ENCODE measurements around the gene AGMAT.

Gene AGMAT

DNA sequence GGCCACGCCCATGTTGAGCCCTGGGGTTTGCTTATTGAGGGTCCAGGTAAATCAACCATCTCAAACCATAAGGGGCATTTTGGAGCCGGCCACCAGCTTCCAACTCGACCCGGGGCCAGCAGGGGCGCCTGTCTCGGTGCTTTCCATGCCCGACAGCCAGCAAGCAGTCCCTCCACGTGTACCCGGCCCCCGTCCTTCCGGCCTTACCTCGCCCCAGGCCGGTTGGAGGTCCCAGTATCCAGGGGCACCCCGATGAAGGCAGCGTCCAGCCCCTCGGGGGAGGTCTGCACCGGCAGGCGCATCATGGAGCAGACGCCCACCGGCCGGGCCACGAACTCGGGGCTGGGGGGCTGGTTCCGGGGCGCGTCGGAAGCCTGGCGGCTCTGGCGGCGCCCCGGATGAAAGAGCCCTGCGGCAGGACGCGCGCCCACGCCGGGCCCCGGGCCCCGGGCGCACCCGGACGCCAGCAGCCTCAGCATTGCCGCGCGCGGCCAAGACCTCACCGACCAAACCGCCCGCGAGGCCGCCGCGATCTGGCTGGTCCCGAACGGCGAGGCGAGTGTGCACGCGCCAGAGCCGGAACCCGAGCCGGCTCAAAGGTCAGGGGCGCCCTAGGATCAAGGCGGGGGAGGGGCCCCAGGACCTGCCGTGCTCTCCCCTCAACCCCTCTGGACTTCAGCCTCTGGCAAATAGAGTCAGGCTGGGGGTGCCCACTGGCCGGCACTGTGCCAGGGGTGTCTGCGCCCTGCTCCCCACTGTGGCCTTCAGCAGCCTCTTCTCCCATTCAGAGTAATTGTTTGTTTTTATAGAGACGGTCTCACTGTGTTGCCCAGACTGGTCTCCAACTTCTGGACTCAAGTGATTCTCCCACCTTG lies at the start of gene AGMAT:
TSS of gene AGMAT (minus strand) at position 563 of the 875 bp plus-strand sequence. CDS start at position 479, 84 bp downstream.
- no peak for DNase-seq (ENCODE audit: low read depth)

GRCh38 chr1:15633756-15634420 lies 49.0 kb upstream of the AGMAT start:
- DNase-seq (ENCODE audit: low read depth): no peak

DNA sequence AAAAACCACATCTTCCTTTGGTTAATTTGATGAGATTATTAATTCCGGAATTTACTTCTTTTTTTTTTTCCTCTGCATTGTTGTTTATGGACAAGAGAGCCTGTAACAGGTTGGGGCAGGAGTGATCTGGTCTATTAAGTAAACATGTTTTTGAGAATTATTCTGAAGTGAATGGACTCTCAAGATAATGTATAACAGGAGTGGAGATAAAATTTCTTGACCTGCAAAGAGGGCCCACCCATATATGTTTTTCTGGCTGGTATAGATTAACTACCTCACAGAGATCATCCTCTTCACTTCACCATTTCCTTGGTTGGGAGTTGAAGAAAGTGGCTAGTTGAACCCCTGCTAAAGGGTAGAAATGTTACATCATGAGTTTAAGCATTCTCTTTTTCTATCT lies 43.2 kb upstream of the AGMAT start:
- no peak for DNase-seq (ENCODE audit: low read depth)

- peak; percentile 84 for DNase-seq (ENCODE audit: low read depth)
These were observed 42.6 kb upstream of the AGMAT start for GRCh38 chr1:15627343-15627988.

DNA sequence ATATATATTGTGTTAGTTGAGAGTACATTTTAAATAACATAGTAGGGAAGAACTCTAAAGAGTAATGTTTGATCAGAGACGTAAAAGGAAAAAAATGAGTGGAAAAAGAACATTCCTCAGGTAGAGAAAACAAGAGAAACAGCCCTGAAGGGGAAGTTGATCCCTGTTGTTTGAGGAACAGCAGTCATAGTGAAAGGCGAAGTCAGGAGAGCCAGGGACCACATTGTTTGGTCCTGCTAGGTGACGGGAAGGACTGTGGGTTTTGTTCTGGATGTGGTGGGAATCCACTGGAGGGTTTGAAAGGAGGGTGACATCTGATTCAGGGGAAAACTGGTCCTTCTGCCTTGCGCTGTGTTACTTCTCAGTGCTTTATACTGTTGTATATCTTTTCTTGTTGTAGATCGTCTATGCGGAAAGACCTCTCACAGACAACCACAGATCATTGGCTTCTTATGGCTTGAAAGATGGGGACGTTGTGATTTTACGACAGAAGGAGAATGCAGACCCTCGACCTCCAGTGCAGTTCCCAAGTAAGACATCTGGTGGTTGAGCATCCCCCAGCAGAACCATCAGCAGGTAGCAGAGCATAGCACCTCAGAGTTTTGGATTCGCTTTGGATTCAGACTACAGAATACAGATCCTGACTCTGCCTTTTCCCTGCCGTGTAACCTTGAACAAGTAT lies 41.6 kb upstream of the AGMAT start:
- no peak for DNase-seq (ENCODE audit: low read depth)

DNA sequence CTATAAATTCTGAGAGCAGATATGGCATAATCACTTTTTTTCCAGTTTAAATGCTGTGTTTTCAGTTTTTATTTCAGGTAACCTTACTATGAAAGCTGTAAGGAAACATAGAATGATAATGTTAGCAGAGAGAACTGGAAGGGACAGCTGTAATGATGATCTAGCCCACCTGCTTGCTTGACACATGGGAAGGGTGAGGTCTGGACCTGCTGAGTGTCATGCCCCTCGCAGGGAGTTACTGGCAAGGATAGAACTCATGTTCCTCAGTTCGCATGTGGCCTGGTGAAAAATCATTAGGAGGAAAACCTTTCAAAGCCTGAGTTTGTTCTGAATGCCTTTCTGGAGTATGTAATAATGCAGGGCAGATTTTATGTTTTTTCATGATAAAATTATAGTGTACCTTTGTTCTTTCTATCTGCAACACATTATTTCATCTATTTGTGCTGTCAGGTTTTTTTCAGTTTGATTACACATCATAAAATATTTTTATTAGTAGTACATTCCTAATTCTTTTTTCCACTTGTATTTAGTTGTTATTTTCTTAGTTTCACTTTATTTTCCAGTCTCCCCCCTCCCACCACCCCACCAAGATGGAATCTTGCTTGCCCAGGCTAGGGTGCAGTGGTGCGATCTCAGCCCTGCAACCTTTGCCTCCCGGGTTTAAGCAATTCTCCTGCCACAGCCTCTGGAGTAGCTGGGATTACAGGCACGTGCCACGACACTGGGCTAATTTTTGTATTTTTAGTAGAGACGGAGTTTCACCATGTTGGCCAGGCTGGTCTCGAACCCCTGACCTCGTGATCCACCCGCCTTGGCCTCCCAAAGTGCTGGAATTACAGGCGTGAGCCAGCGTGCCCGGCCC lies 40.4 kb upstream of the AGMAT start:
- no peak for DNase-seq (ENCODE audit: low read depth)

GRCh38 chr1:15624133-15624714 lies 39.4 kb upstream of the AGMAT start:
- DNase-seq (ENCODE audit: low read depth): no peak

- no peak for DNase-seq (ENCODE audit: low read depth)
These were observed 38.6 kb upstream of the AGMAT start for GRCh38 chr1:15623435-15623834.

GRCh38 chr1:15622712-15623373 lies 38.0 kb upstream of the AGMAT start:
- DNase-seq (ENCODE audit: low read depth): no peak

- DNase-seq (ENCODE audit: low read depth): no peak
These were observed 37.1 kb upstream of the AGMAT start for GRCh38 chr1:15621975-15622374.

GRCh38 chr1:15620902-15621682 lies 36.2 kb upstream of the AGMAT start:
- no peak for DNase-seq (ENCODE audit: low read depth)

- DNase-seq (ENCODE audit: low read depth): no peak
These were observed 35.3 kb upstream of the AGMAT start for GRCh38 chr1:15620155-15620545.

DNA sequence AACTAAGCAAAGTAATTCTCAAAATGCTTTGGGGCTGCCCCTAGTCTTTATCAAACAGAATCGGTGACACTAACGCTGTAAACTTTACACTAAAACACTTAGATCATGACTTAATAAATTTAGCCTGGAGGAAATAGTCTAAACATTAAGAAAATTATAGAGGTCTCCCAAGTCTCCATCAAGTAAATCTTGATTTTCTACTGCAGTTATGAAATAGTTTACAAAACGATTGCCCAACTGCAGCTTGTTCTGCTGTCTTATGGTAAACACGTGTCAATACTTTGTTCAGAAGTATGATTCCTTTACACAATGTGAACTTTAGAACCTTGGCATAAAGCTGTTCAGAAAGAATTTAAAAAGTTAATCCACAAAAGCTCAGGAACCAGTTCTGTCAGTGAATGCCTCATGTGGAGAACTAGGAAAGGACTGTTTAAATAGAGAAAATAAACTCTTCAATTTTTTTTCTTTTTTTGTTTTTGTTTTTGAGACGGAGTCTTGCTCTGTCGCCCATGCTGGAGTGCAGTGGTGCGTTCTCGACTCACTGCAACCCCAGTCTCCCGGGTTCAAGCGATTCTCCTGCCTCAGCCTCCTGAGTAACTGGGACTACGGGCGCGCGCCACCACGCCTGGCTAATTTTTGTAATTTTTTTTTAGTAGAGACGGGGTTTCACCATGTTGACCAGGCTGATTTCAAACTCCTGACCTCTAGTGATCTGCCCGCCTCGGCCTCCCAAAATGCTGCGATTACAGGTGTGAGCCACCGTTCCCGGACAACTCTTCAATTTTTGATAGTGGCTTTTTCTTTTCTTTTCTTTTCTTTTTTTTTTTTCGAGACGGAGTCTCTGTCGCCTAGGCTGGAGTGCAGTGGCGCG lies 34.0 kb upstream of the AGMAT start:
- DNase-seq (ENCODE audit: low read depth): peak; percentile 73

GRCh38 chr1:15618077-15618654 lies 33.3 kb upstream of the AGMAT start:
- no peak for DNase-seq (ENCODE audit: low read depth)

GRCh38 chr1:15617173-15618076 lies 32.6 kb upstream of the AGMAT start, which contains the start of gene DDI2:
Gene DDI2 (plus strand): TSS chr1:15617458. CDS start chr1:15617671, 213 bp downstream.
- DNase-seq (ENCODE audit: low read depth): peak; percentile 97

GRCh38 chr1:15616373-15617172 lies 31.7 kb upstream of the AGMAT start:
- DNase-seq (ENCODE audit: low read depth): no peak

All from GM04504 (cell line).